Cortex of kidney (tissue), 1 donor: ENCODE measurements around the gene ITGB6.
"Not testable (repeated sequence)": the region's sequence is repeated elsewhere in the genome, so short reads cannot be mapped to it uniquely, and the experiment has no call there.

Source experiments
- DNase-seq: peaks from one replicate; lab custom pipeline; 2025; lab: John Stamatoyannopoulos, UW

ITGB6 gene

DNA sequence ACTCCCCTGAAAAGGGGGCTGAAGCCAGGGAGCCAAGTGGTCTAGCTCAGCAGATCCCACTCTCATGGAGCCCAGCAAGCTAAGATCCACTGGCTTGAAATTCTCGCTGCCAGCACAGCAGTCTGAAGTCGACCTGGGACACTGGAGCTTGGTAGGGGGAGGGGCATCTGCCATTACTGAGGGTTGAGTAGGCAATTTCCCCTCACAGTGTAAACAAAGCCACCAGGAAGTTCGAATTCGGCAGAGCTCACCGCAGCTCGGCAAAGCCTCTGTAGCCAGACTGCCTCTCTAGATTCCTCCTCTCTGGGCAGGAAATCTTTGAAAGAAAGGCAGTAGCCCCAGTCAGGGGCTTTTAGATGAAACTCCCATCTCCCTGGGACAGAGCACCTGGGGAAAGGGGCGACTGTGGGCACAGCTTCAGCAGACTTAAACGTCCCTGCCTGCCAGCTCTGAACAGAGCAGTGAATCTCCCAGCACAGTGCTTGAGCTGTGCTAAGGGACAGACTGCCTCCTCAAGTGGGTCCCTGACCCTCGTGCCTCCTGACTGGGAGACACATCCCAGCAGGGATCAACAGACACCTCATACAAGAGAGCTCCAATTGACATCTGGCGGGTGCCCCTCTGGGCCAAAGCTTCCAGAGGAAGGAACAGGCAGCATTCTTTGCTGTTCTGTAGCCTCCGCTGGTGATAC lies 18.8 kb downstream of the ITGB6 start:
- not testable (repeated sequence) for DNase-seq

DNA sequence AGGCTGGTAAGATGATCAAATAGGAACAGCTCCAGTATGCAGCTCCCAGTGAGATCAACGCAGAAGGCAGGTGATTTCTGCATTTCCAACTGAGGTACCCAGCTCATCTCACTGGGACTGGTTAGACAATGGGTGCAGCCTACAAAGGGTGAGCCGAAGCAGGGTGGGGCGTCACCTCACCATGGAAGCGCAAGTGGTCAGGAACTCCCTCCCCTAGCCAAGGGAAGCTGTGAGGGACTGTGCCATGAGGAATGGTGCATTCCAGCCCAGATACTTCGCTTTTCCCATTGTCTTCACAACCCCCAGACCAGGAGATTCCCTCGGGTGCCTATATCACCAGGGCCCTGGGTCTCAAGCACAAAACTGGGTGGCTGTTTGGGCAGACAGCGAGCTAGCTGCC lies 19.4 kb downstream of the ITGB6 start:
- DNase-seq, result not testable (repeated sequence)

DNA sequence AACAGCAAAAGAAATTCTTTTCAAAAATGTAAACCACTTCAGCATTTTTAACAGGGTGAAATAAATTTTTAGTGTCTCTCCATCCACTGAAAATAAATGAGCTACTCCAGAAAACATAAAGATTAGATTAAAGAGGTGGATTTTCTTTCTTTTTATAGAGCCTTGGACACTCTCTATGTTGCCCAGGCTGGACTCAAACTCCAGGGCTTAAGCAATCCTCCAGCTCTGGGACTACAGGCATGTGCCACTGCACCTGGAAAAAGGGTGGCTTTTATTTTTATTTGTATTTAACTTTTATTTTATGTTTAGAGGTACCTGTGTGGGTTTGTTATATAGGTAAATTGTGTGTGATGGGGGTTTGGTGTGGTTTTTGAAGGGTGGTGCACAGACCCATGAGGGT lies 19.9 kb downstream of the ITGB6 start:
- DNase-seq, result no peak

DNA sequence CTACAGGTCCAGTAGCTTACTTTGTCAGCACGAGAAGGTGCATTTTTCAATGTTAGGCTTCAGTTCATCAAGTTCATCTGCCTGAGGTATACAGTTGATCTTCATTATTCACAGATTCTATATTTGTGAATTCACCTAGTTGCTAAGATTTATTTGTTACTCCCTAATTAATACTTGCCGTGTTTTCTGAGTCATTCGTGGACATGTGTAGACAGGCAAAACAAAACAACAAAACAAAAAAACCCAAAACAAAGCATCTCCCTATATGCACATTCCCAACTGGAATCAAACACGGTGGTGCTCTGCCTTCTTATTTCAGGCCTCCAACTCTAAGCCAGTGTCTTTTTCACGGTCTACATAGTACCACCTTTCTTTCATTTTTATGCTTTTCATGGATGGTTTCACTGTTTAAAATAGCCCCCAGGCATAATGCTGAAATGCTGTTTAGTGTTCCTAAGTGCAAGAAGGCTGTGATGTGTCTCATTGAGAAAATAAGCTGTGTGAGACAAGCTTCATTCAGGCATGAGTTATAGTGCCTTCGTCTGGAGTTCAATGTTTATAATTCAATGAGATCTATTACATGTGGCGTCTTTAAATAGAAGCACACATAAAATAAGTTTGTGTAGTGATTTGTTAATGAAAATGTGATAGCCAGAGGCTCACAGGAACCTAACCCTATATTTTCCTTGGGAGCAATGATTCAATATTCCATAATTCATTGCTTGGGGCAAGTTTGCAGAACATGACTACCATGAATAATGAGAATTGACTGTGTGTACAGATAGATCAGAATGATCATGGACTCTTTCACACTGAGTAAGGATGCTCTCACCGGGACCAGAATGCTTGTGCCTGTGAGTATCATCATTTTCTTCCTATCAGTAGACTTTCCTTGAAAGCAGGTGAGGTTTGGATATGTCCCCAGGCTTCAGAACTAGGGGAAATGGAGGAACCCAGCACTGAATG lies 24.6 kb downstream of the ITGB6 start:
- DNase-seq, result no peak

DNA sequence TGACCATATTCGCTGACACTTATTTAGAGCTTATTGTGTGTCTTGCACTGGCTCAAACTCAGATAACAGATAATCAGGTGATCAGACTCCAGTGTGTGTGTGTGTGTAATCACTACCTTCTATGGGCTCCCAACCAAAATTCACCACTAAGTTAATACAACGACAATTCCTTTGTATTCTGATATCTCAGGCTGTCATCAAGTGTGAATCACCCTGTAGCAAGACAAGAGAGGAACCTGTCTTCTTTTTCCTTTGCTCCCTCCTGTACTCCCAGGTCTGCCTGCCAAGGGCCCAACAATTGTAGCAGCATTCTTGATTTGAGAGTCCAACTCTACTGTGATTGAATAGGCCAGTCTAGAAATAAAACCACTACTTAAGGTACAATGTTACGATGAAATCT lies 25.8 kb downstream of the ITGB6 start:
- DNase-seq, result no peak

DNA sequence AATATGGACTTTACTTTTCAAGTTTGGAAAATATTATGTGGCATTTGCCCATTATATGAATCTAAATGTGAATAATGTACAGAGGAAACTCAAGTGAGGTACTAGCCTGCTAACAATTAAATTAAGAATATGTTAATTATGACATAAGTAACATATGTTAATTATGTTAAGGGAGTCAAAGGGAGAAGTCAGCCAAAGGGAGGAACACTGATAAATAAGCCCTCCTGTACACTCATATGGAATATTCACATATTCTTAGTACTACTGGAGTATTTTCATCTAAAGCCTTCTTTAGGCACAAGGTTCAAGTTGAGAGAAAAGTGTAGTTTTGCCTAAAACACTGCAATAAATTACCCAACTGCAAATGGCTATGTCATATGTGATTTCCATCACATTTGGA lies 30.1 kb downstream of the ITGB6 start:
- no peak for DNase-seq

DNA sequence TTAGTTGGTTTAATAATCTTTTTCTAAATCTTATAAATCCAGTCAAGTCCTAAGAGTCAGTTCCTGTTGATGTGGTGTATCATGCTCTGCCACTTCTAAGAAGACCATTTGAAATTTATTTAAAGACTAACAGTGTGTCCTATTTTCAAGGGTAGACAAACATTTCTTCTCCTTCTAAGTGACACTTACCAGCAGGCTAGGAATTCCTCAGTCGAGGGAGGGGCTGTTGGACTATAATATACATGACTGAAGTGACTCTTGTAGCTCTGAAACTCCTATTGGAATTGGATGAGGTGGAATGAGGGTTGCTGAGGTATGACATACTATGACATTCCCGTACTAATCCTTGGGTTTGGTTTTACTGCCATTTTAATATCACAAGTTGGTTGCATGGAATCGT lies 30.6 kb downstream of the ITGB6 start:
- no peak for DNase-seq

DNA sequence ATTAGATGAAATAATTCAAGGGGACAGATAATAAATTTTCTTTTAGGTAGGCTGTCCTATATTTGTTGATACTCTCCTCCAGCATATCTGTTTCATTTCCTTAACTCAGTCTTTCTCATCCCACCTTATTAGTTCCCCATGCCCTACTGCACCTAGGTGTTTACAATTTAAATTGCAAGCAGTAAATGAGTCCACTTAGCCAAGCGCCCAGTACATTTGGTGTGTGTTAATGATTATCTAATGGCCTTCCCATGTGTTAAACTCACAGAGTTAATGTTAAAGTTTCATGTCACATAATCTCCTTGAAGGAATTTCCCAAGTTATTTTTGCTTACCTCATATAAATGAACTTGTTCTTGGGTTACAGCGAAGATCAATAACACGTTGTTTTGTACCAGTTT lies 31.2 kb downstream of the ITGB6 start:
- DNase-seq, result no peak

DNA sequence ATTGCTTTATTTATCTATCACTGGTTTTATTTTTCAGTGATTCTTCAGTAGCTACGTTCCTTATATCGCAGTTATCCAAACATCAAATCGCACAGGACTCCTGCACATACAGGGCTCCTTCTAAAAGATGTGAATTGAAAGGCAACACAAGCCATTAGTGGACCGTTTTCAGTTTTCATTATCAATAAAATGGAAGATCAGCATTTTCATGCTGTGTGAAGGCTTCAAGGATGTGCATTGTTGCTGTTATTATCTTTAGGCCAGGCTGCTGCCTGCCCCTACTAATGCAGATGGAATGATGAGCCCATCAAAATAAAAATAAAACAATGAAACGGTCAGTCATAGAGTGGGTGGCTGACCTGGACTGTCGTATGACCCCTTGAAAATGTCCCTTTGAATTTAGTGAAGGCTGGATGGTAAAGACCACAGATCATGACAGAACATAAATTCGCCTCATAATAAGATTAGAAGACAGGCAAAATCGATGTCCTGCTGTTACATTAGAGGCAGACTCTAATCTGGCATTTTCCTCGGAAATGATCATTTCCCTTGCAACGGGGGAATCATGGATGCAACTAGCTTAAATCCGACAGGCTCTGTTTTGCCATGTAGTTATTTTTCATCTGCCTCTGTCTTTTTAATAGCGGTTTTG lies 32.9 kb downstream of the ITGB6 start:
- DNase-seq, result no peak

DNA sequence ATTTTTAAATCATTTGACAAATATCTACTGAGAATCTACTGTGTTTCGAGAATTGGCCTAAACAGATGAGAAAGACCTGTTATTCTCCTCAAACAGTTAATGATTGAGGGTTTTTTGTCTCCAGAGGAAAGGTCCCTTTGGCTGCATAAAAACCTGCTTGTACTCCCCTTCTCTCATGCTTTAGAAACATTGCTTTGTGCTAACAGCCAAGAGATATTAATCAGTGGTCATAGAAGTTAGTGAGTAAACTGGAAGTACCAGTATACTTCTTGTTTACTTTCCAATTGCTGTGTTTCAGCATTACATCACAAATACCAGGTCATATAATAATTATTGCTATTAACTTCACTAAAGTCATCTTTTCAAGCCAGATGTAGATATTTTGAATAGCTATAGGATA lies 34.1 kb downstream of the ITGB6 start:
- DNase-seq, result no peak

DNA sequence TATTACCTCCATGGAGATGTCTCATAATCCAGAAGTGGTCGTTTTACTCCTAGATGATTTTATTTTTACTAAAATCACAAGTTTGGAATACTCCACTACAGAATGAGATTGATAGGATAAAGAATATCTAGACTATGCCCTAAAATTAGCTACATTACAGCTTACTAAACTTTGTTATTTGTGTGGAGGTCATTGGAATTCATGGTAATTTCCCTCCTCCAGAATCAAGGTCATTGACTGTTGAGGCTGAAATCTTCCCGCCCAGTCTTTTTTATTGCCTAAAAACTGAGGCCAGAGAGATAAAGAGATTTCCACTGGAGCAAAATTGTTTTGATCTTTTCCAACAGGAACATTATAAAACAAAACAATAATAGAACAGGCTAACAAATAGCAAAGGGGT lies 35.0 kb downstream of the ITGB6 start:
- no peak for DNase-seq

DNA sequence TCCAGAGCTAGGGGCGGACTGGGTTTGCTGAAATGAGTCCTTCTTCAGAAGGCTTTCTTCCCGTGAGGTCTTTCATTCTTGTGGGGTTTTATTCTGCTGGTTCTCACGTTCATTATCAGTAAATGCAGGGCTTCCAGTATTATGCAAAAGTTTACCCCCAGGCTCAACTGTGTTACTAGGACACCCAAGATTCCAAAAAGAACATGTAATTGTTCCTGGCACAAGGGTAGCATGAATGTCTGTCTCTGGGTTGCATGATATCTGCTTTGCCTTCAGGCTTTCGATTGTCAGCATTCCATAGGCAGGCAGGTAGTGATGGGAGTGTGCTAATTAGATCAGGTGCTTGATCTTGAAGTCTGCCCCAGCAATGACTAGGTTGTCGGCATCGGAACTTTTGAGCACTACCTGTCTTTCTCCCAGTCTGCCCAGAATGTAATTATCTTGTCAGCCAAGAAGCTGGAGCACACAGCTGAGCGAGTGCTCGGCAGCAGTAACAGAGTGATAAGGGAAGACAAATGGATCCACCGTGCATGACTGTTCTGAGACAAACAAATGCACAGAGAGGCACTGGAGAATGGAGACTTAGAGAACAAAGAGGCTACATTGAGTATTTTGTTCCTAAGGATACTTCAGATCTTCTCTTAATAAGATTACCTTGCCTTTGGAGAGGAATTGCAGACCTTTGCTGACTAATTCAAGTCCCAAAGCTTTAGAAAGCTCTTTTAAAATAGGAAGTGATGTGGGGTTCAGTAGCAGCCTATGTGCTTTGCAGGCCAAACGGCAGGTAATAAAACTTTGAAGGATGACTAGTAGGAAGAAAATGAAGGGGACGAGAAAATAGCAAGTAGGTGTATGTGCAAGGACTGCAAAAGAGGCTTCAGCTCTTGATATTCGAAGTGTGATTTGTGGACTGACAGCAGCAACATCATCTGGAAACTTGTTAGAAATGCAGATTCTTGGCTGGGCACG lies 41.9 kb downstream of the ITGB6 start:
- DNase-seq, result no peak

DNA sequence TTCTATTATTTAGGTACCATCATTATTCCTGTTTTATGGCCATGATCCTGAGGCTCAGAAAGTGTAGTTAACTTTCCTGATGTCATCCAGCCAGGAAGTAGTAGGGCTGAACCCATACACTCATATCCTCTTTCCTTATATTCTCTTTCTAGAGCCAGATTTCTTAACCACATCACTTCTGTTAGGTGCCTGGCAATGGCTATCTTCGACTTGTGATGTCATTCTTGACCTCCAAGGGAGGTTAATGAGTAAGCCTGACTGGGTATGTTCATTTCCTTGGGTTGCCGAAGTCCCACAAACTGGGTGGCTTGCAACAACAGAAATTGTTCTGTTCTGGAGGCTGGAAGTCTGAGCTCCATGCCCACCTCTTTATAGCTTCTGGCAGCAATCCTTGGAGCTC lies 43.4 kb downstream of the ITGB6 start:
- no peak for DNase-seq

DNA sequence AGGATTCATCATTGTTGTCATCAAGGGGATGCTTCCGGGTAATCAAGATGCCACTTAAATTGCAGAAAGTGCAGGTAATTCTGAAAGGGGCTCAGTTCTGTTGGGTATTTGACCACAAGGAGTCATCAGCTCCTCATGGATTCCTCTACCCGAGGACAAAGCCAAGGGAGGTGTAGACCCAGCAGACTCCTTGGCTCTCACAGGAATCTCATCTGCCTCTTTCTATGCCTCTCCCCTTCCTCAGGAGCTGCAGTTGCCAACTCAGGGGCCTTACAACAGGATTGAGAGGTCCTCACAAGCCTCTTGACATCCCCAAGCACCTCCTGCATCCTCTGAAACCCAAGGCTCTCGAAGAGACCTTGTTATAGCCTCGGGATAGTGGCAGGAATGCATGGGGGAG lies 44.0 kb downstream of the ITGB6 start:
- no peak for DNase-seq

DNA sequence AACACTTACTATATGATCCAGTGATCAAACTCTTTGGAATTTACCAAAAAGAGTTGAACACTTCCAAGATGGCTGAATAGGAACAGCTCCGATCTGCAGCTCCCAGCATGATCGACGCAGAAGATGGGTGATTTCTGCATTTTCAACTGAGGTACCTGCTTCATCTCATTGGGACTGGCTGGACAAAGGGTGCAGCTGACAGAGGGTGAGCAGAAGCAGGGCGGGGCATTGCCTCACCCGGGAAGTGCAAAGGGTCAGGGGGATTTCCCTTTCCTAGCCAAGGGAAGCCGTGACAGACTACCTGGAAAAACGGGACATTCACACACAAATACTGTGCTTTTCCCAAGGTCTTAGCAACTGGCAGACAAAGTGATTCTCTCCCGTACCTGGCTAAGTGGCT lies 51.7 kb downstream of the ITGB6 start:
- DNase-seq, result not testable (repeated sequence)

DNA sequence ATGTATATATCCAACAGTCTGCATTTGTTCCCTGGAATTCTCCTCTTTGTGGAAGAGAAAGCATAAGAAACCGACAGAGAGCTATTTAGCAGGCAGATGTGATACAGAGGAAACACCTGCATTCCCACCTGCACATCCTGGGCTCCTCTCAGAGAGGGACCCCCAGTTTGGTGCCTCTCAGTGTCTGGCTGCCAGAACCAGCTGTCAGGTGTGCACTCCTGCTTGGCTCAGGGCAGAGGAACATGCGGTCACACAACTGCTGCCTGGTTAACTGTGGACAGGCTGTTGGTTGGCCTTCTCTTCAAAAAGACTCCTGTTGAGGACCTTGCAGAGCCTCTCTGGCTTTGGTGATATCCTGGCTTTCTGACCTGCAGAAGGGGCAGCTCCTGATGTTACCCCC lies 54.6 kb downstream of the ITGB6 start:
- DNase-seq, result no peak

DNA sequence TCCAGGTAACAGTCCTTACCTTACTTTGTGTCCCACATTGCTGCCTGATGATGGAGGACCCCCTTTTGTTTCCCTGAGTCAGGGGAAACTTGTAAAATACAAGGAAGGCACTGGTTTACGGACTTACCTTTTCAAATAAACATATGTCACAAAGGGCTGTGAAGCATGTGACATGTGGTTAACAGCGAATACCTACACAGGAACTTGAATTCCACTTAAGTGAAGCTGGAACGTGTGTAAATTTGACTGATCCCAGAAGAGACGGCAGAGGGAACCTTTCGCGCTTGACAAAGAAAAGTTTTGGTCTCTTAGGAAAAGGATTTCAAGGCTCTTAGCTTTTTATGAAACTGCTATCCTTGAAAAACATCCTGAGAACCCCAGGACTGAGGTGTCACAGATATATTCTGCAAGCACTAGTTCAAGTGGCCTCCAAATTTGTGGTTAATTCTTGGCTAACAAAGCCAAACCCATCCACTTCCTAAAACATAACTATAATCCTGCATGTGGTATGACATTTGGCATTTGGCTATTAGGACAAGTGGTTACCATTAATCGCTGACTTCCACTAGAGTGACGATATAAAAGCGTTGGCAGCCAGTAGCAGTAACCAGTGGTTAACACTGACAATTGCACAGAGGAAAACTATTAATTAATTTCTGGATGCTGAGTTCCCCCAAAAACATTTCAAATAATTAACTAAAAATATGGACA lies 55.6 kb downstream of the ITGB6 start:
- DNase-seq, result no peak

DNA sequence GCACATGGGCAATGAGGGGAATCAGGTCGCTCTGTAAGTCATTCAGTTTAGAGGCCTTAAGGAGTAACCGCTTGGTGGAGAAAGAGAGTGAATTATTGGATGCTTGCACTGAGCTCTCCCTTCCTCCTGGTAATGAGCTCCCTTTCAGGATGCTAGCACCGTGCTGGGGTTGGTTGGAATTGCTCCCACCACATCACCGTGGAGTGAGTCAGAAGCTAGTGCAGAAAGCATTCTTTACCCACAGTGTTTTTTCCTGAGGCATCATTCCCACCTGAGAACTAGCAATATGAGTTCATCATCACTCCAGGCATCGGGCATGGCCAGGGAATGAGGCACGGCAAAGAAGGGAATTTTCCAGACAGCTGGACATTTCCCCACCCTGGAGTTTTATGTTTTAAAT lies 57.6 kb downstream of the ITGB6 start:
- no peak for DNase-seq

DNA sequence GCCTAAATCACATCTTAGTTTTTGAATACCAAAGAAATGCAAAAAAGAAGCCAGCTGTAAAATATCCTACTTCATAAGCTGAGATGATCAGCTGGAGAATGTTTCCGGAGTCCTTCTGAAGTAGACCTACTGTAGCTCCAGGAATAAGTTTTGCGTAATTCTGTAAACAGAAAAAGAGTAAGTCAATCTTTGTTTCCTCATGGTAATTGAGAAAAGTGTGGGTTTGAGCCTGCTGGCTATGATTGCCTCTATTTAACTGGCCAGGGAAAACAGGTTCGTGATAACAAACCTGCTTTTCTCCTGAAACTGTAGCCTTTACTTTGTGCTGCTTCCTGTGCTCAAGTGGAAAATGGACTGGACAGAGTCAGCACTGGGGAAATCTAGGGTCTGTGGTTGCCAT lies 58.2 kb downstream of the ITGB6 start:
- DNase-seq, result no peak

DNA sequence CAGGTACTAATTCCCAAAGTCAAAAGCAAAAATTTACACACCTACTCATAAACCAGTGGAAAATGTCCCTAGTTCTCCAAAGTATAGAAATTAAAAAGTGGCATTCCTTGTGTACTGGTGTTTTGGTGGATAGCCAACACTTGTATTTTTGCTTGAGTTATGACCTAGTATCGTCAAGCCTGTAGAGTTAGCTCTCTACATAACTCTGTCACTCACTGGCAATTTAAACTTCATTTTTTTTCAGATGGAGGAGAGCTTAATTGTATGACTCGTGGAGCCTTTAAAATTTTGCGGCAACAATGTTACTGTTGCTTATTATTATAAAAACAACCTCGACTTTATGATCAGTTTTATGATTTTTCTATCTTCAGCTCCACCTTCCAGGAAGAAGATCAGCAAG lies 58.7 kb downstream of the ITGB6 start:
- DNase-seq, result no peak

DNA sequence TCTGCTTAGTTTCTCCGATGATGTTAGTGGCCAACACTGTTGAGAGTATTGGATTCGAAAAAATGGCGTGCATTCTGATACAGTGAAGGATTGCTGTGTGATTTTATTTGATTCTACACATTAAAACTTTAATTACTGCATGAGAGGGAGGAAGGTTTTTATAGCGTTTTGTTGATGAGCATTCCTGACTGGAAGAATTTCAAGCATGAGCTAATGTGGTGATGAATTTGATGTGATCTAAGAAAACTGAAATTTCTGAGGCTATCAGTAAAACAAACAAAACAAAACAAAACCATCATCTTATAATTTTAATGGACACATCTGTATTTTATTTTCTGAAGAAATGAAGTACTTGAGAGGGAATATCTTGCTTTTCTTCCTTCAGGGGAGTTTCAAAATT lies 59.6 kb downstream of the ITGB6 start:
- no peak for DNase-seq
